IMR-90 (cell line): ENCODE measurements around the gene CTTN. TPM values are rescaled to one million over a fixed set of nuclear protein-coding genes. Genes with fewer than 3 reads are reported as not detected.

Experiments used
- ATAC-seq: fragments of 200-7000 bp; cut with Tn5 transposase; 2 replicates; pipeline ENCODE4 v1.9.1; 2020; ENCODE audit warnings: low read depth, mild to moderate bottlenecking, moderate library complexity
- BruUV-seq: library from RNA; stranded (reverse); fragments of 400-500 nt; replicated peaks from 2 replicates; lab custom pipeline; 2021; lab: Mats Ljungman, UMichigan
- CTCF ChIA-PET: fragments of 300-600 bp; formaldehyde crosslinking; extraction: SDS; loops from one replicate; lab custom pipeline; 2021; ENCODE audit warnings: antibody characterized with exemption; lab: Yijun Ruan, JAX
- POLR2A ChIA-PET: fragments of 300-600 bp; sonication (Branson Sonifier 250); formaldehyde crosslinking; loops from one replicate; lab custom pipeline; 2022; ENCODE audit warnings: antibody characterized with exemption; ENCODE audit not compliant: unreplicated experiment; lab: Charles Lee
- DNase-seq: peaks from one replicate; pipeline ENCODE4 v3.0.0; 2013
- H2AFZ ChIP-seq: replicated peaks from 2 replicates; pipeline ENCODE3; 2013; ENCODE audit warnings: low read length, mild to moderate bottlenecking; ENCODE audit not compliant: poor library complexity
- H2AK5ac ChIP-seq: 2 replicates; pipeline ENCODE4 v1.6.1; 2013; ENCODE audit warnings: low read depth, low read length, inconsistent platforms
- H2AK9ac ChIP-seq: replicated peaks from 2 replicates; pipeline ENCODE3; 2013; ENCODE audit warnings: mild to moderate bottlenecking, low read depth, low read length, moderate library complexity; ENCODE audit not compliant: poor library complexity
- H2BK120ac ChIP-seq: 2 replicates; pipeline ENCODE4 v1.6.1; 2013; ENCODE audit warnings: low read depth, low read length, inconsistent platforms
- H2BK15ac ChIP-seq: 3 replicates; pipeline ENCODE4 v1.6.1; 2013; ENCODE audit warnings: low read depth, low read length, inconsistent platforms
- H2BK20ac ChIP-seq: 2 replicates; pipeline ENCODE4 v1.6.1; 2013; ENCODE audit warnings: low read depth, mild to moderate bottlenecking, inconsistent platforms, low read length, moderate library complexity
- H2BK5ac ChIP-seq: 2 replicates; pipeline ENCODE4 v1.6.1; 2013; ENCODE audit warnings: mild to moderate bottlenecking, low read depth, low read length, inconsistent platforms; ENCODE audit not compliant: poor library complexity, severe bottlenecking
- H3K14ac ChIP-seq: replicated peaks from 2 replicates; pipeline ENCODE4 v1.6.1; 2013; ENCODE audit warnings: low read depth, low read length, inconsistent platforms
- H3K18ac ChIP-seq: 2 replicates; pipeline ENCODE4 v1.6.1; 2013; ENCODE audit warnings: low read depth, low read length, control low read depth
- H3K23ac ChIP-seq: 2 replicates; pipeline ENCODE4 v1.6.1; 2013; ENCODE audit warnings: low read depth, low read length, inconsistent platforms
- H3K27ac ChIP-seq: 2 replicates; pipeline ENCODE4 v1.5.1; 2013; ENCODE audit warnings: mild to moderate bottlenecking, control low read depth, low read length; ENCODE audit not compliant: insufficient read depth
- H3K27me3 ChIP-seq: 2 replicates; pipeline ENCODE4 v1.6.1; 2013; ENCODE audit warnings: low read length; ENCODE audit not compliant: control insufficient read depth, insufficient read depth
- H3K36me3 ChIP-seq: 2 replicates; pipeline ENCODE4 v1.6.1; 2013; ENCODE audit warnings: low read length, mixed read lengths; ENCODE audit not compliant: control insufficient read depth, insufficient read depth
- H3K4ac ChIP-seq: 2 replicates; pipeline ENCODE4 v1.6.1; 2013; ENCODE audit warnings: low read depth, low read length, inconsistent platforms
- H3K4me1 ChIP-seq: 2 replicates; pipeline ENCODE4 v1.6.1; 2013; ENCODE audit warnings: low read length, mixed read lengths; ENCODE audit not compliant: control insufficient read depth, insufficient read depth
- H3K4me2 ChIP-seq: 2 replicates; pipeline ENCODE4 v1.6.1; 2013; ENCODE audit warnings: low read depth, mild to moderate bottlenecking, control low read depth, low read length, moderate library complexity
- H3K4me3 ChIP-seq: 2 replicates; pipeline ENCODE4 v1.5.1; 2013; ENCODE audit warnings: low read depth, mild to moderate bottlenecking, control low read depth, low read length, moderate library complexity; ENCODE audit not compliant: insufficient read depth
- H3K56ac ChIP-seq: 2 replicates; pipeline ENCODE4 v1.6.1; 2013; ENCODE audit warnings: low read length, inconsistent platforms; ENCODE audit not compliant: insufficient read depth; ENCODE audit errors: extremely low read depth
- H3K79me1 ChIP-seq, 2 experiments: 2 replicates each; pipeline ENCODE4 v1.6.1; 2013; ENCODE audit warnings: low read length in 2 of 2, inconsistent platforms in 1 of 2, low read depth in 1 of 2
- H3K9ac ChIP-seq: 2 replicates; pipeline ENCODE4 v1.6.1; 2013; ENCODE audit warnings: low read depth, low read length, control low read depth
- H3K9me1 ChIP-seq: 2 replicates; pipeline ENCODE4 v1.6.1; 2013; ENCODE audit warnings: low read length, inconsistent platforms; ENCODE audit not compliant: insufficient read depth
- H3K9me3 ChIP-seq: 2 replicates; pipeline ENCODE4 v1.6.1; 2013; ENCODE audit warnings: low read length; ENCODE audit not compliant: control insufficient read depth, insufficient read depth
- H4K20me1 ChIP-seq: 2 replicates; pipeline ENCODE4 v1.6.1; 2013; ENCODE audit warnings: low read length, inconsistent platforms; ENCODE audit not compliant: insufficient read depth
- H4K5ac ChIP-seq: 2 replicates; pipeline ENCODE4 v1.6.1; 2013; ENCODE audit warnings: mild to moderate bottlenecking, low read depth, low read length, control low read depth
- H4K8ac ChIP-seq, 2 experiments: 2 replicates each; pipeline ENCODE4 v1.6.1; 2013; ENCODE audit warnings: low read depth in 2 of 2, low read length in 2 of 2, control low read depth in 1 of 2, inconsistent platforms in 1 of 2
- H4K91ac ChIP-seq: 2 replicates; pipeline ENCODE4 v1.6.1; 2013; ENCODE audit warnings: low read depth, low read length, inconsistent platforms; ENCODE audit not compliant: insufficient read depth
- BHLHE40 ChIP-seq: fragments of 150-350 bp; IDR thresholded peaks from 2 replicates; pipeline ENCODE4 v1.6.1; 2016; ENCODE audit warnings: mild to moderate bottlenecking, low read depth, low read length
- CTCF ChIP-seq: conservative IDR thresholded peaks from 2 replicates; pipeline ENCODE4 v1.5.1; 2012; ENCODE audit warnings: mild to moderate bottlenecking, low read depth, low read length, improper control_type of control experiment
- ELK1 ChIP-seq: fragments of 150-350 bp; IDR thresholded peaks from 2 replicates; pipeline ENCODE4 v1.6.1; 2016; ENCODE audit warnings: low read depth, mild to moderate bottlenecking, low read length, moderate library complexity, borderline replicate concordance
- FOS ChIP-seq: fragments of 150-350 bp; IDR thresholded peaks from 2 replicates; pipeline ENCODE4 v1.6.1; 2016; ENCODE audit warnings: low read depth, low read length
- MXI1 ChIP-seq: IDR thresholded peaks from 2 replicates; pipeline ENCODE4 v1.6.1; 2012; ENCODE audit warnings: low read depth, mild to moderate bottlenecking, low read length, moderate library complexity, borderline replicate concordance
- NFE2L2 ChIP-seq: fragments of 150-350 bp; IDR thresholded peaks from 2 replicates; pipeline ENCODE4 v1.6.1; 2016; ENCODE audit warnings: low read depth, mild to moderate bottlenecking, low read length
- RAD21 ChIP-seq: IDR thresholded peaks from 2 replicates; pipeline ENCODE4 v1.6.1; 2012; ENCODE audit warnings: low read length, improper control_type of control experiment
- SMC3 ChIP-seq: fragments of 150-350 bp; IDR thresholded peaks from 2 replicates; pipeline ENCODE4 v1.6.1; 2016; ENCODE audit warnings: low read depth, mild to moderate bottlenecking, antibody characterized with exemption, low read length, moderate library complexity
- WGBS, 2 experiments: methylation state at CpG; one replicate each; pipeline versions ENCODE4 v1.1.5 to v1.1.7; 2013; ENCODE audit warnings: missing lambda C conversion rate in 2 of 2; ENCODE audit not compliant: insufficient read length in 1 of 2; ENCODE audit errors: extremely low coverage in 2 of 2; 5-methylcytosine and 5-hydroxymethylcytosine counted together
- dilution Hi-C: fragments of 300-500 bp; cut with HindIII; formaldehyde crosslinking; loops from one replicate; pipeline ENCODE4 v1.14.3; 2018; ENCODE audit warnings: low sequenced_read_pairs; ENCODE audit not compliant: unreplicated experiment
- in situ Hi-C: fragments of 300-500 bp; cut with MboI; formaldehyde crosslinking; loops from 3 replicates; pipeline ENCODE4 v1.14.3; 2019; ENCODE audit warnings: low sequenced_read_pairs, inconsistent platforms, mixed read lengths
- intact Hi-C: fragments of 100-400 bp; cut with micrococcal nuclease; formaldehyde crosslinking; loops from 2 replicates; pipeline ENCODE4 v1.10.0; 2022
- polyA plus RNA-seq, 3 experiments: library from polyadenylated mRNA; depleted of rRNA; stranded (reverse); fragments of >200 nt; gene quantifications; 2 replicates each; pipeline ENCODE4 v1.2.3, GENCODE V29; 2012; ENCODE audit warnings: low replicate concordance in 1 of 3
- total RNA-seq: library from RNA; depleted of rRNA; stranded (reverse); fragments of >200 nt; gene quantifications from 2 replicates; pipeline ENCODE4 v1.2.3, GENCODE V29; 2012

The CTTN gene
- total and polyA plus RNA-seq, 2 of the 4 experiments (the other 2 are of a cell fraction) = 287 to 296 TPM

- H4K91ac ChIP-seq = no peak overlapping the region
- no peak overlapping the region for H3K14ac ChIP-seq
- H3K4me1 ChIP-seq = peaks cover 2% of the 10 kb centered on the region; the same call in 1 of the 2 replicates
- no peak overlapping the region for H2AK9ac ChIP-seq
- H3K4ac ChIP-seq = no peak overlapping the region
- no peak overlapping the region for H2BK20ac ChIP-seq
- H4K8ac ChIP-seq = no peak overlapping the region
- H2BK5ac ChIP-seq = no peak overlapping the region
- no peak overlapping the region for H3K9ac ChIP-seq
- H3K4me3 ChIP-seq = no peak overlapping the region
- H2BK15ac ChIP-seq = no peak overlapping the region
- no TSS peak for BruUV-seq
- WGBS, 2 experiments = 95% methylated on average over 4 of the region's 8 CpGs; no CpG with 5 or more reads in 1 of the 2 experiments
- H3K27ac ChIP-seq = no peak overlapping the region
- H4K20me1 ChIP-seq = peaks cover 14% of the 10 kb centered on the region
- peaks cover 8% of the 10 kb centered on the region; the same call in 1 of the 2 replicates for H3K9me1 ChIP-seq
- TF ChIP-seq BHLHE40 = no peak
- no peak for TF ChIP-seq ELK1
- TF ChIP-seq CTCF = no peak
- TF ChIP-seq RAD21 = no peak
- no peak for TF ChIP-seq FOS
- TF ChIP-seq NFE2L2 = no peak
- TF ChIP-seq SMC3 = no peak
- no peak for TF ChIP-seq MXI1
- ATAC-seq (no peak), DNase-seq (no peak)
- H3K18ac ChIP-seq = no peak overlapping the region
- no peak overlapping the region for H2AFZ ChIP-seq
- H2BK120ac ChIP-seq = no peak overlapping the region
- H4K5ac ChIP-seq = no peak overlapping the region
- dilution Hi-C loops = no loop called here
- in situ Hi-C loops = no loop called here
- no peak overlapping the region for H3K23ac ChIP-seq
- no peak overlapping the region for H3K56ac ChIP-seq
- POLR2A ChIA-PET = no interaction called here
- CTCF ChIA-PET = no interaction called here
- H3K79me1 ChIP-seq = peaks cover 3 to 25% of the 10 kb centered on the region in 2 experiments; a peak in 3 of 4 replicates
- no peaks in the 10 kb centered on the region for H3K9me3 ChIP-seq
- H3K36me3 ChIP-seq = peaks cover 17% of the 10 kb centered on the region
- intact Hi-C loops = no loop called here
- no peak overlapping the region for H2AK5ac ChIP-seq
- no peak overlapping the region for H3K4me2 ChIP-seq
- no peaks in the 10 kb centered on the region for H3K27me3 ChIP-seq
Measured at GRCh38 chr11:70372076-70372475, 26.3 kb upstream of the CTTN start.
